Mammary epithelial cell (primary cell): ENCODE measurements around the gene STK17A.

ENCODE experiments used
- EZH2 ChIP-seq: IDR thresholded peaks from 2 replicates; pipeline ENCODE4 v1.6.1; 2012; ENCODE audit warnings: low read length, inconsistent platforms, borderline replicate concordance
- TF ChIP-seq, protein P1 (sequence below), 2 donors: IDR thresholded peaks in 1 of 2; conservative IDR thresholded peaks in 1 of 2; 2 replicates each; pipeline ENCODE4 v1.5.1; 2011 to 2012; ENCODE audit warnings: inconsistent platforms in 2 of 2, low read length in 2 of 2, mild to moderate bottlenecking in 2 of 2, control low read depth in 1 of 2, low read depth in 1 of 2; ENCODE audit not compliant: insufficient read depth in 1 of 2; ENCODE audit errors: extremely low read depth in 1 of 2

DNA sequence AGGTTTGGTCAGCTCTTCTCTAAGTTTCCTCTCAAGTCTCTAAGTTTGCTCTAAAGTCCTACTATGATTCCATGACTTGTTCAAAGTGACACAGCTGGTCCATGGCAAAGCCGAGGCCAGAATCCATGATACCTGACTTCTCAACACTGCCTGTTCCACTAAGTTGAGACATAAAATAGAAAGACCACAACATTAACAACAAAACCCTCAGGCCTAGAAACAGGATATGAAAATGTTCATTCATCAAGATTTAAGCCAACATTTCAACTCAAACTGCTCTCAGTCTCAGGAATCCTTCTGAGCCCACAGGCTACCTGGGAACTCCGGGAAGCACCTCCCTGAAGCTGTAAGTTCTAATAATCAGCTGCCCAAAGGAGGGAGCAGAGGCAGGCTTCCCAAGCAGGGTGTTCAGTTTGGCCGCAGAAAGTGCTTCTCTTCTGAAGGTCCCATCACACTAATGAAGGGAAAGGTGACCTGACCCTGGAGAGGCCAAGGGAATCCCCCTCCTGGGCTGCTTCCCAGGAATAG is 62.9 kb downstream of the STK17A start:
- TF ChIP-seq, protein P1, sequence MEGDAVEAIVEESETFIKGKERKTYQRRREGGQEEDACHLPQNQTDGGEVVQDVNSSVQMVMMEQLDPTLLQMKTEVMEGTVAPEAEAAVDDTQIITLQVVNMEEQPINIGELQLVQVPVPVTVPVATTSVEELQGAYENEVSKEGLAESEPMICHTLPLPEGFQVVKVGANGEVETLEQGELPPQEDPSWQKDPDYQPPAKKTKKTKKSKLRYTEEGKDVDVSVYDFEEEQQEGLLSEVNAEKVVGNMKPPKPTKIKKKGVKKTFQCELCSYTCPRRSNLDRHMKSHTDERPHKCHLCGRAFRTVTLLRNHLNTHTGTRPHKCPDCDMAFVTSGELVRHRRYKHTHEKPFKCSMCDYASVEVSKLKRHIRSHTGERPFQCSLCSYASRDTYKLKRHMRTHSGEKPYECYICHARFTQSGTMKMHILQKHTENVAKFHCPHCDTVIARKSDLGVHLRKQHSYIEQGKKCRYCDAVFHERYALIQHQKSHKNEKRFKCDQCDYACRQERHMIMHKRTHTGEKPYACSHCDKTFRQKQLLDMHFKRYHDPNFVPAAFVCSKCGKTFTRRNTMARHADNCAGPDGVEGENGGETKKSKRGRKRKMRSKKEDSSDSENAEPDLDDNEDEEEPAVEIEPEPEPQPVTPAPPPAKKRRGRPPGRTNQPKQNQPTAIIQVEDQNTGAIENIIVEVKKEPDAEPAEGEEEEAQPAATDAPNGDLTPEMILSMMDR (conservative IDR thresholded peaks at IDR 0.05 in 1 of 2, IDR thresholded peaks at IDR 0.05 in 1 of 2; ENCODE audit: extremely low read depth in 1 of 2, insufficient read depth in 1 of 2, low read depth in 1 of 2, low read length in 2 of 2) = no peak
- no peak for TF ChIP-seq EZH2
